Natural killer cell (primary cell): ENCODE results near the gene CPEB4. TPM values are rescaled to one million over a fixed set of nuclear protein-coding genes. Genes with fewer than 3 reads are reported as not detected.

Source experiments
- ATAC-seq, 3 donors: fragments of 150-1000 bp in 2 of 3; fragments of 200-7000 bp in 1 of 3; cut with Tn5 transposase; 1 replicate in 1 of 3; 2 replicates in 2 of 3; pipeline ENCODE4 v1.10.0; 2021; ENCODE audit warnings: mild to moderate bottlenecking in 2 of 3, moderate library complexity in 2 of 3
- DNase-seq, 2 donors: peaks; one replicate each; pipeline versions ENCODE4 v3.0.0 to v3.0.0-alpha.2; 2013 to 2021; ENCODE audit warnings: mixed read lengths in 1 of 2
- H3K27ac ChIP-seq: one replicate; pipeline ENCODE4 v1.5.1; 2013; ENCODE audit warnings: mild to moderate bottlenecking, low read length
- H3K27me3 ChIP-seq: one replicate; pipeline ENCODE4 v1.6.1; 2013; ENCODE audit warnings: low read length; ENCODE audit not compliant: control insufficient read depth, insufficient read depth
- H3K36me3 ChIP-seq: one replicate; pipeline ENCODE4 v1.6.1; 2013; ENCODE audit warnings: low read length; ENCODE audit not compliant: control insufficient read depth, insufficient read depth
- H3K4me1 ChIP-seq: one replicate; pipeline ENCODE4 v1.6.1; 2013; ENCODE audit warnings: low read length; ENCODE audit not compliant: control insufficient read depth, insufficient read depth
- H3K4me3 ChIP-seq: one replicate; pipeline ENCODE4 v1.5.1; 2013; ENCODE audit warnings: low read length
- H3K9me3 ChIP-seq: one replicate; pipeline ENCODE4 v1.6.1; 2013; ENCODE audit warnings: low read length; ENCODE audit not compliant: control insufficient read depth, insufficient read depth
- H3K27ac Mint-ChIP-seq, 2 donors: one replicate each; pipeline ENCODE4 v1.8.0; 2022; ENCODE audit warnings: mild to moderate bottlenecking in 2 of 2, mixed read lengths in 2 of 2, moderate library complexity in 1 of 2
- H3K27me3 Mint-ChIP-seq, 2 donors: one replicate each; pipeline ENCODE4 v1.8.0; 2022; ENCODE audit warnings: low read depth in 2 of 2, mixed read lengths in 2 of 2
- H3K36me3 Mint-ChIP-seq: one replicate; pipeline ENCODE4 v1.8.0; 2022; ENCODE audit warnings: mixed read lengths
- H3K4me1 Mint-ChIP-seq, 2 donors: one replicate each; pipeline ENCODE4 v1.8.0; 2022; ENCODE audit warnings: mixed read lengths in 2 of 2
- H3K4me3 Mint-ChIP-seq: one replicate; pipeline ENCODE4 v1.8.0; 2022; ENCODE audit warnings: mild to moderate bottlenecking, moderate library complexity, mixed read lengths
- H3K9me3 Mint-ChIP-seq, 2 donors: one replicate each; pipeline ENCODE4 v1.8.0; 2022; ENCODE audit warnings: mixed read lengths in 2 of 2
- CTCF ChIP-seq: fragments of 200-600 bp; IDR thresholded peaks from one replicate; pipeline ENCODE4 v1.8.0; 2022; ENCODE audit warnings: antibody characterized with exemption
- WGBS: methylation state at CpG from one replicate; pipeline ENCODE4 v1.1.7; 2013; ENCODE audit warnings: missing lambda C conversion rate; ENCODE audit not compliant: insufficient coverage; 5-methylcytosine and 5-hydroxymethylcytosine counted together
- intact Hi-C: fragments of 100-400 bp; cut with micrococcal nuclease; formaldehyde crosslinking; loops from one replicate; pipeline ENCODE4 v1.14.2; 2022
- total RNA-seq, 4 donors: library from RNA; stranded (reverse); fragments of 120-200 nt in 1 of 4; gene quantifications; one replicate each; pipeline versions ENCODE4 v1.2.3 to v1.2.4, GENCODE V29; 2013 to 2022

CPEB4 gene
- total RNA-seq, 3 donors from 2014 or later (not counting 1 experiment from before 2014, with no cell fraction given): 44.4 to 60.4 (median 55.1) TPM

DNA sequence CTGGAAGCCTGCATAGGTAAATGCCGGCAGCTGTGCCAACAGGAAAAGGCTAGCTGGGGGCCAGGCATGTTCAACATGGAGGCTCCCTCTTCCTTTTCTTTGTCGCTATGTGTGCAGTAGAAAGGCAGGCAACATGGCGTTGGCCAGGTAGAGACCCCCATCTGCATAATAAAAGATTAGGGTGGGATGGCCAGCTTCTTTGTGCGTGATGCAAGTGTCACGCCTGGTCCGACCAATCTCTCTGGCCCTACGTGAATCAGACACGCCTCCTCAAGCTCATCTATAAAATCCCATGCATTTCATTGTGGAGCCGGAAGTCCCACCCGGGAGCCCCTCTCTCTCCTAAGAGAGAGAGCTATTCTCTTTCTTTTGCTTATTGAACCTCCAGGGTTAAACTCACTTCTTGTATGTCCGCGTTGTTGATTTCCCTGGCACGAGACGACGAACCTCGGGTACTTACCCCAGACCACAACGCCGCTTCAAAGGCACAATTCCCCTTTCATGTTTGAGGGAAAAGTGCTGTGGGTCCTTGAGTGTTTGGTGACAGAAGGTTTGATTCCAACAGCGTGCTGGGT lies 75.8 kb downstream of the CPEB4 start:
- no peak for ATAC-seq
- Histone ChIP-seq H3K9me3 (no peaks in the 10 kb centered on the region), H3K27me3 (no peaks in the 10 kb centered on the region), H3K36me3 (peaks cover 2% of the 10 kb centered on the region), H3K4me3 (no peak overlapping the region), H3K4me1 (no peaks in the 10 kb centered on the region), H3K27ac (no peak overlapping the region)
- 60% methylated on average over 17 of the region's 19 CpGs for WGBS
- H3K4me3 Mint-ChIP-seq: no peak overlapping the region
- peaks cover 0 to 4% of the 10 kb centered on the region in 2 donors for H3K4me1 Mint-ChIP-seq
- H3K9me3 Mint-ChIP-seq: no peaks in the 10 kb centered on the region
- no peaks in the 10 kb centered on the region for H3K27me3 Mint-ChIP-seq
- H3K36me3 Mint-ChIP-seq: no peaks in the 10 kb centered on the region
- no peak overlapping the region for H3K27ac Mint-ChIP-seq
- peak in 1 of 2 donors; percentile 70 for DNase-seq
- TF ChIP-seq CTCF: no peak
- intact Hi-C loops: no loop called here

GRCh38 chr5:173964506-173964905 lies 76.4 kb downstream of the CPEB4 start:
- Mint-ChIP-seq H3K9me3 (no peaks in the 10 kb centered on the region), H3K27ac (no peak overlapping the region), H3K27me3 (peaks cover 0 to 4% of the 10 kb centered on the region in 2 donors), H3K4me3 (no peak overlapping the region), H3K36me3 (no peaks in the 10 kb centered on the region), H3K4me1 (peaks cover 0 to 8% of the 10 kb centered on the region in 2 donors)
- ATAC-seq (no peak), DNase-seq (no peak)
- Histone ChIP-seq H3K36me3 (no peaks in the 10 kb centered on the region), H3K27ac (no peak overlapping the region), H3K9me3 (no peaks in the 10 kb centered on the region), H3K27me3 (no peaks in the 10 kb centered on the region), H3K4me1 (no peaks in the 10 kb centered on the region), H3K4me3 (no peak overlapping the region)
- WGBS: no CpG with 5 or more reads among the region's 1 CpG
- intact Hi-C loops: no loop called here
- TF ChIP-seq CTCF: no peak

DNA sequence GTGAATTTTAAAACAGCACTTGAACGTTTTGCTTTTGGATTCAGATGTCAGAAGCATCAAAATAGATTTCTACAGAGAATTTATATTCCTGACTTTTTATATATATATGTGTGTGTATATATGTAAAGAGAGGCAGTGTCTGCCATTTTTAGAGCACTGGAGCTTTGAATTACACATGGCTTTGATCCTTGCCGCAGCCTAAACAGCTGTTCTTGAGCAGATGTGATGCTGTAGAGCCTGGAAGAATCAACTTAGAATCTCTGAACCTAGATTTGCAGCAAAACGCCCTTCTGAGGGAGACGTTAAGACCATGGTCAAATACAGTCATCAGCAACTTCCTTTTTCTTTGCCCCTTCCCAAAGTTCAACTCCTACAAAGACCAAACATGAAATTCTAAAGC lies 79.1 kb downstream of the CPEB4 start:
- Histone ChIP-seq H3K27me3 (no peaks in the 10 kb centered on the region), H3K4me3 (no peak overlapping the region), H3K4me1 (no peaks in the 10 kb centered on the region), H3K27ac (no peak overlapping the region), H3K36me3 (no peaks in the 10 kb centered on the region), H3K9me3 (no peaks in the 10 kb centered on the region)
- Mint-ChIP-seq H3K9me3 (no peaks in the 10 kb centered on the region), H3K36me3 (no peaks in the 10 kb centered on the region), H3K4me3 (no peak overlapping the region), H3K27me3 (peaks cover 9 to 11% of the 10 kb centered on the region in 2 donors), H3K4me1 (peaks cover 0 to 9% of the 10 kb centered on the region in 2 donors), H3K27ac (no peak overlapping the region)
- no peak for TF ChIP-seq CTCF
- intact Hi-C loops: no loop called here
- WGBS: 65% methylated on average over 4 of the region's 4 CpGs
- DNase-seq (no peak), ATAC-seq (no peak)
